ENCODE measurements around the gene RNF114.

RNF114 gene

GRCh38 chr20:49907405-49908257 lies 28.6 kb upstream of the RNF114 start:
- Histone ChIP-seq H3K4me1 (no peaks in the 10 kb centered on the region; the same call in 1 of the 2 replicates), H3K9me3 (no peaks in the 10 kb centered on the region), H3K36me3 (peaks cover 54% of the 10 kb centered on the region), H3K4me3 (ENCODE audit: low read depth, low read length) (no peak overlapping the region), H3K27me3 (no peaks in the 10 kb centered on the region)
- no peak for DNase-seq
- no peak for TF ChIP-seq CTCF (IDR thresholded peaks at IDR 0.05; ENCODE audit: low read depth, low read length)

GRCh38 chr20:49908258-49908565 lies 28.0 kb upstream of the RNF114 start:
- no peak for DNase-seq
- no peaks in the 10 kb centered on the region; the same call in 1 of the 2 replicates for H3K4me1 ChIP-seq
- TF ChIP-seq CTCF (IDR thresholded peaks at IDR 0.05; ENCODE audit: low read depth, low read length) = no peak
- H3K27me3 ChIP-seq = no peaks in the 10 kb centered on the region
- peaks cover 54% of the 10 kb centered on the region for H3K36me3 ChIP-seq
- no peaks in the 10 kb centered on the region for H3K9me3 ChIP-seq
- no peak overlapping the region for H3K4me3 ChIP-seq (ENCODE audit: low read depth, low read length)

- Histone ChIP-seq H3K4me3 (ENCODE audit: low read depth, low read length) (no peak overlapping the region), H3K36me3 (peaks cover 44% of the 10 kb centered on the region), H3K27me3 (no peaks in the 10 kb centered on the region), H3K4me1 (peaks cover 2% of the 10 kb centered on the region; the same call in 1 of the 2 replicates), H3K9me3 (no peaks in the 10 kb centered on the region)
- peak; percentile 50 for DNase-seq
- TF ChIP-seq CTCF (IDR thresholded peaks at IDR 0.05; ENCODE audit: low read depth, low read length) = peak; percentile 57
These were observed 26.5 kb upstream of the RNF114 start for GRCh38 chr20:49909499-49910339.

- peaks cover 2% of the 10 kb centered on the region; the same call in 1 of the 2 replicates for H3K4me1 ChIP-seq
- H3K4me3 ChIP-seq (ENCODE audit: low read depth, low read length) = no peak overlapping the region
- H3K36me3 ChIP-seq = peaks cover 41% of the 10 kb centered on the region
These were observed 25.9 kb upstream of the RNF114 start for GRCh38 chr20:49910340-49910706.

GRCh38 chr20:49913399-49914047 lies 22.7 kb upstream of the RNF114 start:
- no peak overlapping the region for H3K4me3 ChIP-seq (ENCODE audit: low read depth, low read length)
- peaks cover 14% of the 10 kb centered on the region for H3K36me3 ChIP-seq
- TF ChIP-seq CTCF (IDR thresholded peaks at IDR 0.05; ENCODE audit: low read depth, low read length) = no peak
- no peaks in the 10 kb centered on the region for H3K27me3 ChIP-seq
- H3K4me1 ChIP-seq = peaks cover 5% of the 10 kb centered on the region; the same call in 1 of the 2 replicates
- no peak for DNase-seq
- no peaks in the 10 kb centered on the region for H3K9me3 ChIP-seq

More at GRCh38 chr20:49910340-49910706, 25.9 kb upstream of the RNF114 start:
- Histone ChIP-seq H3K27me3 (no peaks in the 10 kb centered on the region), H3K9me3 (no peaks in the 10 kb centered on the region)
- no peak for TF ChIP-seq CTCF (IDR thresholded peaks at IDR 0.05; ENCODE audit: low read depth, low read length)
- no peak for DNase-seq
